ENCODE measurements around the gene TBX5. TPM values are rescaled to one million over a fixed set of nuclear protein-coding genes. Genes with fewer than 3 reads are reported as not detected.

The TBX5 gene
- polyA plus RNA-seq, 1 of the 3 experiments (the other 2 are of a cell fraction) = not detected

GRCh38 chr12:114335607-114336006 lies 70.3 kb downstream of the TBX5 start:
- Histone ChIP-seq H3K36me3 (replicated peaks in 1 of 2; ENCODE audit: control insufficient read depth in 1 of 2, insufficient read depth in 2 of 2, low read length in 1 of 2) (no peaks in the 10 kb centered on the region), H3K4me2 (no peak overlapping the region), H3F3A (replicated peaks; ENCODE audit: insufficient read depth) (no peaks in the 10 kb centered on the region), H3K9ac (no peak overlapping the region), H3K9me3 (no peaks in the 10 kb centered on the region), H3K79me2 (ENCODE audit: insufficient read depth) (no peaks in the 10 kb centered on the region), H3K27me3 (ENCODE audit: insufficient read depth) (no peaks in the 10 kb centered on the region; the same call in 1 of the 2 replicates), H3K4me3 (ENCODE audit: low read depth in 2 of 2, low read length in 1 of 2) (no peak overlapping the region), H4K20me1 (ENCODE audit: insufficient read depth) (no peaks in the 10 kb centered on the region), H3K4me1 (ENCODE audit: control insufficient read depth in 1 of 2, insufficient read depth in 2 of 2, low read depth in 1 of 2, low read length in 1 of 2) (no peaks in the 10 kb centered on the region), H3K9me2 (no peaks in the 10 kb centered on the region), H2AFZ (ENCODE audit: low read depth) (no peak overlapping the region), H3K27ac (ENCODE audit: low read depth in 2 of 2, low read length in 1 of 2) (no peak overlapping the region)
- TF ChIP-seq IRF3 (IDR thresholded peaks at IDR 0.05; ENCODE audit: low read depth, low read length) (no peak), JUND (IDR thresholded peaks at IDR 0.05) (no peak), NRF1 (IDR thresholded peaks at IDR 0.05; ENCODE audit: low read depth, low read length) (no peak), REST (IDR thresholded peaks at IDR 0.05; ENCODE audit: low read depth, low read length) (no peak), MXI1 (IDR thresholded peaks at IDR 0.05; ENCODE audit: low read depth, low read length) (no peak), RCOR1 (IDR thresholded peaks at IDR 0.05; ENCODE audit: low read length) (no peak), SIN3A (IDR thresholded peaks at IDR 0.05; ENCODE audit: borderline replicate concordance, low read depth, low read length) (no peak), ZBTB33 (IDR thresholded peaks at IDR 0.05; ENCODE audit: borderline replicate concordance, low read depth) (no peak), TAF1 (IDR thresholded peaks at IDR 0.05; ENCODE audit: borderline replicate concordance, low read depth, low read length) (no peak), FOSL2 (IDR thresholded peaks at IDR 0.05; ENCODE audit: borderline replicate concordance, low read depth) (no peak), RFX5 (IDR thresholded peaks at IDR 0.05; ENCODE audit: low read length) (no peak), CHD2 (IDR thresholded peaks at IDR 0.05; ENCODE audit: low read length, partially characterized antibody) (no peak)
- 22% methylated on average over 2 of the region's 5 CpGs for WGBS (ENCODE audit: low lambda C conversion rate)
- POLR2A ChIA-PET = no interaction called here
- no peak for DNase-seq
- CTCF ChIA-PET = interaction anchor here (1.1 kb wide), 1 partner anchor 44 kb away, joined by 4 read pairs; no protein-coding TSS in a partner anchor

All from SK-N-SH (cell line).